ENCODE data around the gene HK3. TPM values are rescaled to one million over a fixed set of nuclear protein-coding genes. Genes with fewer than 3 reads are reported as not detected.

The HK3 gene
- polyA plus RNA-seq, 2 of the 4 experiments (the other 2 are of a cell fraction) = 0.04 to 0.12 TPM

DNA sequence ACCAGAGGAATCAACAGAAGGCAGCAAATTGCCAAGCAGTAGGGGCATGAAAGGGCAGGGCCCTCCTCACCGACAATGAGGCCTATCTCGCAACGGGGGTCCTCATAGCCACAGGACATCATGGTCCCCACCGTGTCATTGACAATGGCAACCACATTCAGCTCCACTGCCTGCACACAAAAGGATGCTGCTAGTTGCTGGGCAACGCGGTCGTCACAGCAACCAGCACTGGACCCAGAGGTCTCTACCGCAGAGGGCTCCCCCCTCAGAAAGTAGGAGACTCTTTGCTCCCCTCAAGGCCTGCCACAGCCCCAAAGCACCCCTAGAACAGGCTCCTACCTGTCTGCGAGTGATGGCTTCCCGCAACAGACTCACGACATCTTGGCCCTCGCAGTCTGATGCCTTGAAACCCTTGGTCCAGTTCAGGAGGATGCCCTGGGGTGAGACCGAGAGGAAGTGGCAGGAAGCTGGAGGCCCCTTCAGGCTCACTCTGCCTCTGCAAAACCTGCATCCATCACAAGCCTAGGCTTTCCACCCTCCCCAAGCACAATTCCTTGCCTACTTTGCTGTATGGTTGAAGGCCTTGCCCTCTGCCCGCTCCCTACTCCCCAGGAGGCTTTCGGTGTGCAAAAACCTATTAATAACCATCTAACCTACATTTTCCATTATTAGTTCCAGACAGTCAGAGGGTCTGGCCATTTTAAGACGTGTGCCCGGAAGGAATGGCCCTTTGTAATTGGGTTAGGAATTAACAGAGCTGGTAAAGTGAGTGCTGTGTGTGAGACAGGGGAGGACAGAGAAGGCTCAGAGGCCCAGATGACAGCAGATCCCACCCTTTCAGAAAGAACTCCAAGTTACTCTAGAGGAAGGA is 15.2 kb downstream of the HK3 start:
- Histone ChIP-seq H3K9me3 (no peaks in the 10 kb centered on the region), H3K4me1 (no peaks in the 10 kb centered on the region), H3K4me2 (no peak overlapping the region), H3K27ac (no peak overlapping the region), H3K4me3 (no peak overlapping the region)
- ATAC-seq (no peak), DNase-seq (ENCODE audit: low read depth in 1 of 2, low spot score in 1 of 2) (no peak), FAIRE-seq (no peak)
- no peak for TF ChIP-seq POLR2AphosphoS2 (conservative IDR thresholded peaks at IDR 0.05; ENCODE audit: low read length)
- TF ChIP-seq HEYL (CRISPR knock-in tag; IDR thresholded peaks at IDR 0.05) = no peak
- no peak for TF ChIP-seq ZFP36 (IDR thresholded peaks at IDR 0.05; ENCODE audit: borderline replicate concordance, partially characterized antibody)
- no peak for TF ChIP-seq NR3C1 (IDR thresholded peaks at IDR 0.05)
- TF ChIP-seq, protein P1, sequence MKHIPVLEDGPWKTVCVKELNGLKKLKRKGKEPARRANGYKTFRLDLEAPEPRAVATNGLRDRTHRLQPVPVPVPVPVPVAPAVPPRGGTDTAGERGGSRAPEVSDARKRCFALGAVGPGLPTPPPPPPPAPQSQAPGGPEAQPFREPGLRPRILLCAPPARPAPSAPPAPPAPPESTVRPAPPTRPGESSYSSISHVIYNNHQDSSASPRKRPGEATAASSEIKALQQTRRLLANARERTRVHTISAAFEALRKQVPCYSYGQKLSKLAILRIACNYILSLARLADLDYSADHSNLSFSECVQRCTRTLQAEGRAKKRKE (CRISPR knock-in tag; IDR thresholded peaks at IDR 0.05; ENCODE audit: low read depth) = no peak
- TF ChIP-seq NFE2L2 (conservative IDR thresholded peaks at IDR 0.05; ENCODE audit: low read length) = no peak
- no peak for TF ChIP-seq TP53 (CRISPR knock-in tag; IDR thresholded peaks at IDR 0.05)
- TF ChIP-seq MYC (IDR thresholded peaks at IDR 0.05; ENCODE audit: borderline replicate concordance, low read length) = no peak
- TF ChIP-seq HOXB5 (CRISPR knock-in tag; IDR thresholded peaks at IDR 0.05) = no peak
- TF ChIP-seq JUN (IDR thresholded peaks at IDR 0.05) = no peak
- no peak for TF ChIP-seq SMC3 (IDR thresholded peaks at IDR 0.05)
- no peak for TF ChIP-seq CBX8 (IDR thresholded peaks at IDR 0.05)
- TF ChIP-seq, protein P2, sequence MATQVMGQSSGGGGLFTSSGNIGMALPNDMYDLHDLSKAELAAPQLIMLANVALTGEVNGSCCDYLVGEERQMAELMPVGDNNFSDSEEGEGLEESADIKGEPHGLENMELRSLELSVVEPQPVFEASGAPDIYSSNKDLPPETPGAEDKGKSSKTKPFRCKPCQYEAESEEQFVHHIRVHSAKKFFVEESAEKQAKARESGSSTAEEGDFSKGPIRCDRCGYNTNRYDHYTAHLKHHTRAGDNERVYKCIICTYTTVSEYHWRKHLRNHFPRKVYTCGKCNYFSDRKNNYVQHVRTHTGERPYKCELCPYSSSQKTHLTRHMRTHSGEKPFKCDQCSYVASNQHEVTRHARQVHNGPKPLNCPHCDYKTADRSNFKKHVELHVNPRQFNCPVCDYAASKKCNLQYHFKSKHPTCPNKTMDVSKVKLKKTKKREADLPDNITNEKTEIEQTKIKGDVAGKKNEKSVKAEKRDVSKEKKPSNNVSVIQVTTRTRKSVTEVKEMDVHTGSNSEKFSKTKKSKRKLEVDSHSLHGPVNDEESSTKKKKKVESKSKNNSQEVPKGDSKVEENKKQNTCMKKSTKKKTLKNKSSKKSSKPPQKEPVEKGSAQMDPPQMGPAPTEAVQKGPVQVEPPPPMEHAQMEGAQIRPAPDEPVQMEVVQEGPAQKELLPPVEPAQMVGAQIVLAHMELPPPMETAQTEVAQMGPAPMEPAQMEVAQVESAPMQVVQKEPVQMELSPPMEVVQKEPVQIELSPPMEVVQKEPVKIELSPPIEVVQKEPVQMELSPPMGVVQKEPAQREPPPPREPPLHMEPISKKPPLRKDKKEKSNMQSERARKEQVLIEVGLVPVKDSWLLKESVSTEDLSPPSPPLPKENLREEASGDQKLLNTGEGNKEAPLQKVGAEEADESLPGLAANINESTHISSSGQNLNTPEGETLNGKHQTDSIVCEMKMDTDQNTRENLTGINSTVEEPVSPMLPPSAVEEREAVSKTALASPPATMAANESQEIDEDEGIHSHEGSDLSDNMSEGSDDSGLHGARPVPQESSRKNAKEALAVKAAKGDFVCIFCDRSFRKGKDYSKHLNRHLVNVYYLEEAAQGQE (IDR thresholded peaks at IDR 0.05) = no peak
- no peak for TF ChIP-seq POLR2A (IDR thresholded peaks at IDR 0.05; ENCODE audit: low read length)
- TF ChIP-seq KDM5A (IDR thresholded peaks at IDR 0.05) = no peak
- ChIA-PET CTCF (interaction anchor here (0.7 to 1.4 kb wide), 5 partner anchors 13 to 237 kb away, joined by 3 to 5 read pairs (median 3); partner anchors contain the start of genes HK3 and TSPAN17), POLR2A (no interaction called here)
- WGBS (ENCODE audit: missing lambda C conversion rate) = 75% methylated on average over 17 of the region's 17 CpGs

DNA sequence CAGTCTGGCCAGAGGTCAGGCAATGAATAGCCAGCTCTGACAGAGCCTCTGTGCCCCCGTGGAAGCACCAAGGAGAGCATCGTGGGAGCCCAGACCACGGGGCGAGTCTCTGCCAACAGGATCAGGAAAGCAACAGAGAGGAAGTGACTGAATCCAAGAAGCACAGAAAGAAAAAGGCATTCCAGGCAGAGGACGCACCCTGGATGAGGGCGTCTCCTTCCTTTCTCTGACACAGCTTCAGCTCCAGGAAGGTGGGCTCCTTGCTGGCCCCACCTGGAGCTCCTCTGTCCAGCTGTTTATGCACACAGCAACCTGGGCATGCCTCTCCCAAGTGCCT is 16.6 kb downstream of the HK3 start:
- WGBS (ENCODE audit: missing lambda C conversion rate) = 46% methylated on average over 6 of the region's 6 CpGs
- H3K9me3 ChIP-seq = no peaks in the 10 kb centered on the region
- CTCF ChIA-PET = interaction anchor here (1.2 to 1.5 kb wide), 3 partner anchors 9 to 17 kb away, joined by 3 to 6 read pairs (median 5); partner anchors contain the start of gene HK3
- ATAC-seq (no peak), FAIRE-seq (no peak), DNase-seq (ENCODE audit: low read depth in 1 of 2, low spot score in 1 of 2) (no peak)
- no peak for TF ChIP-seq POLR2AphosphoS2 (conservative IDR thresholded peaks at IDR 0.05; ENCODE audit: low read length)
- no peak for TF ChIP-seq HOXB5 (CRISPR knock-in tag; IDR thresholded peaks at IDR 0.05)
- TF ChIP-seq, protein P3, sequence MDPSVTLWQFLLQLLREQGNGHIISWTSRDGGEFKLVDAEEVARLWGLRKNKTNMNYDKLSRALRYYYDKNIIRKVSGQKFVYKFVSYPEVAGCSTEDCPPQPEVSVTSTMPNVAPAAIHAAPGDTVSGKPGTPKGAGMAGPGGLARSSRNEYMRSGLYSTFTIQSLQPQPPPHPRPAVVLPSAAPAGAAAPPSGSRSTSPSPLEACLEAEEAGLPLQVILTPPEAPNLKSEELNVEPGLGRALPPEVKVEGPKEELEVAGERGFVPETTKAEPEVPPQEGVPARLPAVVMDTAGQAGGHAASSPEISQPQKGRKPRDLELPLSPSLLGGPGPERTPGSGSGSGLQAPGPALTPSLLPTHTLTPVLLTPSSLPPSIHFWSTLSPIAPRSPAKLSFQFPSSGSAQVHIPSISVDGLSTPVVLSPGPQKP (IDR thresholded peaks at IDR 0.05; ENCODE audit: low read depth, low read length) = no peak
- no peak for TF ChIP-seq EHMT2 (IDR thresholded peaks at IDR 0.05; ENCODE audit: low read depth)
- TF ChIP-seq TP53 (CRISPR knock-in tag; IDR thresholded peaks at IDR 0.05) = no peak
- no peak for TF ChIP-seq FOSL2 (IDR thresholded peaks at IDR 0.05)
- no peak for TF ChIP-seq FOSL2 (CRISPR knock-in tag; IDR thresholded peaks at IDR 0.05)
- TF ChIP-seq KDM1A (IDR thresholded peaks at IDR 0.05; ENCODE audit: low read depth) = no peak
- no peak for TF ChIP-seq NR3C1 (IDR thresholded peaks at IDR 0.05)
- TF ChIP-seq RAD21 (conservative IDR thresholded peaks at IDR 0.05 in 1 of 2, IDR thresholded peaks at IDR 0.05 in 1 of 2) = no peak
- TF ChIP-seq RARB (CRISPR knock-in tag; IDR thresholded peaks at IDR 0.05) = no peak
- no peak for TF ChIP-seq ESRRA (IDR thresholded peaks at IDR 0.05; ENCODE audit: borderline replicate concordance, low read length)
- TF ChIP-seq EP300 (IDR thresholded peaks at IDR 0.05) = no peak
- no peak for TF ChIP-seq GATA3 (IDR thresholded peaks at IDR 0.05; ENCODE audit: borderline replicate concordance)
- TF ChIP-seq MYC (IDR thresholded peaks at IDR 0.05; ENCODE audit: borderline replicate concordance, low read length) = no peak
- TF ChIP-seq MAFK (IDR thresholded peaks at IDR 0.05; ENCODE audit: partially characterized antibody) = no peak
- TF ChIP-seq, protein P4, sequence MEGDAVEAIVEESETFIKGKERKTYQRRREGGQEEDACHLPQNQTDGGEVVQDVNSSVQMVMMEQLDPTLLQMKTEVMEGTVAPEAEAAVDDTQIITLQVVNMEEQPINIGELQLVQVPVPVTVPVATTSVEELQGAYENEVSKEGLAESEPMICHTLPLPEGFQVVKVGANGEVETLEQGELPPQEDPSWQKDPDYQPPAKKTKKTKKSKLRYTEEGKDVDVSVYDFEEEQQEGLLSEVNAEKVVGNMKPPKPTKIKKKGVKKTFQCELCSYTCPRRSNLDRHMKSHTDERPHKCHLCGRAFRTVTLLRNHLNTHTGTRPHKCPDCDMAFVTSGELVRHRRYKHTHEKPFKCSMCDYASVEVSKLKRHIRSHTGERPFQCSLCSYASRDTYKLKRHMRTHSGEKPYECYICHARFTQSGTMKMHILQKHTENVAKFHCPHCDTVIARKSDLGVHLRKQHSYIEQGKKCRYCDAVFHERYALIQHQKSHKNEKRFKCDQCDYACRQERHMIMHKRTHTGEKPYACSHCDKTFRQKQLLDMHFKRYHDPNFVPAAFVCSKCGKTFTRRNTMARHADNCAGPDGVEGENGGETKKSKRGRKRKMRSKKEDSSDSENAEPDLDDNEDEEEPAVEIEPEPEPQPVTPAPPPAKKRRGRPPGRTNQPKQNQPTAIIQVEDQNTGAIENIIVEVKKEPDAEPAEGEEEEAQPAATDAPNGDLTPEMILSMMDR (IDR thresholded peaks at IDR 0.05) = no peak
- POLR2A ChIA-PET = no interaction called here
- no peak overlapping the region for H3K27ac ChIP-seq
- H3K4me3 ChIP-seq = no peak overlapping the region
- H3K4me2 ChIP-seq = no peak overlapping the region
- H3K4me1 ChIP-seq = no peaks in the 10 kb centered on the region
